ENCODE measurements around the gene GSTM1.
A peak's percentile ranks its signal among the peaks of the same experiment; 100 is the strongest.
"Not testable (repeated sequence)": the region's sequence is repeated elsewhere in the genome, so short reads cannot be mapped to it uniquely, and the experiment has no call there.

Gene GSTM1

DNA sequence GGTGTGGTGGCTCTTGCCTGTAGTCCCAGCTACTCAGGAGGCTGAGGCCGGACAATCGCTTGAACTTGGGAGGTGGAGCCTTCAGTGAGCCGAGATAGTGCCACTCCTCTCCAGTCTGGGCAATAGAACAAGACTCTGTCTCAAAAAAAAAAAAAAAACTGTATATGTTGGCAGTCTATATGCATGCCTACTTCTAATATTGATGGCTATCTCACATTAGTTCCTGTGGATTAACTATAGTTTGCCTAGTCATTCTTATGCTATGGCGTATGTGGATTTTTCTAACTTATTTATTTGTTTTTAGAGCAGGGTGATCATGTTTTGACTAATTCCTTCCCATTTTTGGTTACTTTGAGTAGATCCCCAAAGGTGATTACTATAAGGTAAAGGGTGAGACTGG, 9.4 kb downstream of the GSTM1 start:
- TF ChIP-seq, protein P1, sequence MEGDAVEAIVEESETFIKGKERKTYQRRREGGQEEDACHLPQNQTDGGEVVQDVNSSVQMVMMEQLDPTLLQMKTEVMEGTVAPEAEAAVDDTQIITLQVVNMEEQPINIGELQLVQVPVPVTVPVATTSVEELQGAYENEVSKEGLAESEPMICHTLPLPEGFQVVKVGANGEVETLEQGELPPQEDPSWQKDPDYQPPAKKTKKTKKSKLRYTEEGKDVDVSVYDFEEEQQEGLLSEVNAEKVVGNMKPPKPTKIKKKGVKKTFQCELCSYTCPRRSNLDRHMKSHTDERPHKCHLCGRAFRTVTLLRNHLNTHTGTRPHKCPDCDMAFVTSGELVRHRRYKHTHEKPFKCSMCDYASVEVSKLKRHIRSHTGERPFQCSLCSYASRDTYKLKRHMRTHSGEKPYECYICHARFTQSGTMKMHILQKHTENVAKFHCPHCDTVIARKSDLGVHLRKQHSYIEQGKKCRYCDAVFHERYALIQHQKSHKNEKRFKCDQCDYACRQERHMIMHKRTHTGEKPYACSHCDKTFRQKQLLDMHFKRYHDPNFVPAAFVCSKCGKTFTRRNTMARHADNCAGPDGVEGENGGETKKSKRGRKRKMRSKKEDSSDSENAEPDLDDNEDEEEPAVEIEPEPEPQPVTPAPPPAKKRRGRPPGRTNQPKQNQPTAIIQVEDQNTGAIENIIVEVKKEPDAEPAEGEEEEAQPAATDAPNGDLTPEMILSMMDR (conservative IDR thresholded peaks at IDR 0.05; ENCODE audit: low read length), result no peak
- DNase-seq (ENCODE audit: low read depth), result no peak
- no peak overlapping the region for H3K4me3 ChIP-seq (ENCODE audit: low read length)

DNA sequence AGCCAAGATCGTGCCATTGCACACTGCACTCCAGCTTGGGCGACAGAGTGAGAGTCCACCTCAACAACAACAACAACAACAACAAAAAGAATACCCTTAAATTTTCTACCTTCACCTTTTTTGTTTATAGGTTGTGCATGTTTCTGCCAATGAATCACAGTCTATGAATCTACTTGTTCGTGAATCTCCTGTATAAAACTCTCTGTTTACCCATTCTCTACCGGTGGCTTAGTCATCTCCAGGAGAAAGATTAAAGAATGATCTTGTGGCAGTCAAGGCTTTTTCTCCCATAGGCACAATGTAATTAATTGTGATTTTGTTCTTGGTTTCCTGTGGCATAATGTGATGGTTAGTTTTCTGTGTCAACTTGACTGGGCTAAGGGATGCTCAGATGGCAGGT, 10.2 kb downstream of the GSTM1 start:
- not testable (repeated sequence) for DNase-seq (ENCODE audit: low read depth); H3K4me3 ChIP-seq (ENCODE audit: low read length)

GRCh38 chr1:109702940-109703339, 15.3 kb downstream of the GSTM1 start:
- DNase-seq (ENCODE audit: low read depth); H3K4me3 ChIP-seq (ENCODE audit: low read length): not testable (repeated sequence)

DNA sequence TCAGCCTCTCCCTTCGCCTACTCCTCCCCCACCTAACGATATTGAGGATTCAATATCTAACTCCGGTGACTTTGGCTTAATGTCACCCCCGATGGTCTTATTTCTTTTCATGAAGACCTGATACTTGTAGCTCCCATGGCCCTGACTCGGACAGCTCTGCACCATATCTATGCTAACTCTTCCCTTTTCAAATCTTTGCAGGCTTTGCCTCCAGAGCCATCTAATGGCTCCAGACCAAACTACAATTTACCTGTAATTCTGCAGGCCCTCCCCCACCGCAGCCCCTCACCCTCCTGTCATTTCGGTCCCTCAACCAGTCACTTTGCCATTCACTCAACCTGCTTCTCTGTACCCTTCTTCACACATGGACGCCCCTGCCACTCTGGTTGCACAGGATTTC, 16.6 kb downstream of the GSTM1 start:
- no peak overlapping the region for H3K4me3 ChIP-seq (ENCODE audit: low read length)
- no peak for DNase-seq (ENCODE audit: low read depth)
- TF ChIP-seq, protein P1 (conservative IDR thresholded peaks at IDR 0.05; ENCODE audit: low read length), result no peak

DNA sequence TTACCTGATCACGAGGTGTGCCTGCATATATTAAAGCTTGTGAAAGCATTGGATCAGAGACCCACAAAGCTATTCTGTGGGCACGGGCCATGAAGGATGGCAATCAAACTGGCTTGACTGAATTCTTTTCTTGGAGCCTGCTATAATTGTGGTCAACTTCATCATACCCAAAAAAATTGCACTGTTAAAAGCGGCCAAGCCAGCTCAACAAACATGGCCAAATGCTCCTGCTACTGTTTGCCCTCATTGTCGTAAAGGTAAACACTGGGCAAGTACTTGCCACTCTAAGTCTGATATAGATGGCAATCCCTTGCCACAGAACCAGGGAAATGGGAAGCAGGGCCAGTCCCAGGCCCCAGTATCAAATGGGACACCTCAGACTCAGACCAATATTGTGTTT, 17.8 kb downstream of the GSTM1 start:
- DNase-seq (ENCODE audit: low read depth), result no peak
- no peak overlapping the region for H3K4me3 ChIP-seq (ENCODE audit: low read length)
- TF ChIP-seq, protein P1 (conservative IDR thresholded peaks at IDR 0.05; ENCODE audit: low read length), result no peak

DNA sequence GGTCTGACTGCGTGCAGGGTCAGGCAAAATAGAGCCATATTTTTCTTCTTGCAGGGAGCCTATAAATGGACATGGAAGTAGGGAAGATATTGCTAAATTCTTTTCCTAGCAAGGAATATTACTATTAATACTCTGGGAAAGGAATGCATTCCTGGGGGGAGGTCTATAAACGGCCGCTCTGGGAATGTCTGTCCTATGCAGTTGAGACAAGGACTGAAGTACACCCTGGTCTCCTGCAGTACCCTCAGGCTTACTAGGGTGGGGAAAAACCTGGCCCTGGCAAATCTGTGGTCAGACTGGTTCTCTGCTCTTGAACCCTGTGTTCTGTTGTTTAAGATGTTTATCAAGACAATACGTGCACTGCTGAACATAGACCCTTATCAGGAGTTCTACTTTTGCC, 21.3 kb downstream of the GSTM1 start:
- not testable (repeated sequence) for DNase-seq (ENCODE audit: low read depth); H3K4me3 ChIP-seq (ENCODE audit: low read length)

- not testable (repeated sequence) for H3K4me3 ChIP-seq (ENCODE audit: low read length); DNase-seq (ENCODE audit: low read depth)
Observed at GRCh38 chr1:109709822-109710221, 22.2 kb downstream of the GSTM1 start.

DNA sequence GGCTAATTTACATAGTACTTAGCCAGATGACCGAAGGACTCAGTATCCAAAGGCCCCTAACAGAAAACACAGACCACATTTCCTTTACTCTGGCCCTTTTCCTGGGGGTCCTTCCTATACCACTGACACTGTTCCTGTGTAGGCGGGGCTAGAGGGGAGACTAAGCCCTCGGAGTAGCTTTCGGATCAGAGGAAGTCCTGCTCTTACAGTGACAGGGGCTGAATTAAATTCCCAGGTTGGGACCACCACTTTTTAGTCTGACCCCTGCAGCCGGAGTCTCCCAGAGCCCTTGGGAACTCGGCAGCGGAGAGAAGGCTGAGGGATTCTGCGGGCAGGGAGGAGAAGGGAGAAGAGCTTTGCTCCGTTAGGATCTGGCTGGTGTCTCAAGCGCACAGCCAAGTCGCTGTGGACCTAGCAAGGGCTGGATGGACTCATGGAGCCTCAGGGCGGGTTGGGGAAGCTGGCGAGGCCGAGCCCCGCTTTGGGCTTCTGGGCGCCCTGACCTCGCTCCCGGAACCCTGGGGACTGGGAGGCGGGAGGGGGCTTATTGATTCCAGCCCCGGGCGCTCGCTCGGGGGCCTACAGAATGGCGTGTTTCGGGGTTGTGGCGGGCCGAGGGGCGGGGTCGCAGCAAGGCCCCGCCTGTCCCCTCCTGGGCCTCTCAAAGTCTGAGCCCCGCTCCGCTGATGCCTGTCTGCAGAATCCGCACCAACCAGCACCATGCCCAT, 24.1 kb downstream of the GSTM1 start, which contains the start of gene GSTM5:
GSTM5 (plus strand) TSS at position 659 of the 728 bp plus-strand sequence; CDS start at position 721, 62 bp downstream.
- DNase-seq (ENCODE audit: low read depth), result not testable (repeated sequence)
- peak within 1 kb of the TSS; percentile 29 for H3K4me3 ChIP-seq (ENCODE audit: low read length)

DNA sequence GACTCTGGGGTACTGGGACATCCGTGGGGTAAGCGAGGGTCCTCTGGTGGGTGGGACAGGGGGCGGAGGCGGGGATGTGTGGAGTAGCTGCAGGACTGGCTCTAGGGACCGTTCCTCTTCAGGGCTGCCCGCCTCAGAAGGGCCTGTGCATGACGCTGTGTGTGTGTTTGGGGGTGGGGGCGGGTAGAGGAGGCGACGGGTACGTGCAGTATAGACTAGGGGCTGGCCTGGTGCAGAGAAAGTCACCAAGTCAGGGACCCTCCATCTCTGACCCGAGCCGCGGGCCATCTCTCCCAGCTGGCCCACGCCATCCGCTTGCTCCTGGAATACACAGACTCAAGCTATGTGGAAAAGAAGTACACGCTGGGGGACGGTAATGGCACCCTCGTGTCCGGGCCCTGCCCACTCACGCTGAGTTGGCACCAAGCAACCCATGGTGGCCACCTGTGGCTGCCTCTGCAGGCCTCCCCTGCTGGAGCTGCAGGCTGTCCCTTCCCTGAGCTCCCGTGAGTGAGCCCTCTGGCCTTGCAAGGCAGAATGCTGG, 24.8 kb downstream of the GSTM1 start:
- DNase-seq (ENCODE audit: low read depth), result no peak
- TF ChIP-seq, protein P1 (conservative IDR thresholded peaks at IDR 0.05; ENCODE audit: low read length), result no peak
- H3K4me3 ChIP-seq (ENCODE audit: low read length), result peak overlapping the region; percentile 29

DNA sequence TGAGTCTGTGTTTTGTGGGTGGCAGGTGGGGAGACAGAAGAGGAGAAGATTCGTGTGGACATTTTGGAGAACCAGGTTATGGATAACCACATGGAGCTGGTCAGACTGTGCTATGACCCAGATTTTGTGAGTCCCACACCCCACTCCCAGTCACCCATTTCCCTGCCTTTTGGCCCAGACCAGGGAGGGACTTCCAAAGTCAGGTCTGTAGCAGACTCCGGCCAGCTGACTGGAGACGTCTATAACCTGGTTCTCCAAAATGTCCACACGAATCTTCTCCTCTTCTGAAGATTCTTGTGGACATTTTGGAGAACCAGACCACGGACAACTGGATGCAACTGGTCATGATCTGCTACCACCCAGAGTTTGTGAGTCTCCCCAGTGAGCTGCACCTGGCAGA, 26.0 kb downstream of the GSTM1 start:
- H3K4me3 ChIP-seq (ENCODE audit: low read length), result no peak overlapping the region
- no peak for DNase-seq (ENCODE audit: low read depth)
- TF ChIP-seq, protein P1 (conservative IDR thresholded peaks at IDR 0.05; ENCODE audit: low read length), result no peak
